GM12878 (cell line): ENCODE measurements around the gene SERINC5. TPM values are rescaled to one million over a fixed set of nuclear protein-coding genes. Genes with fewer than 3 reads are reported as not detected.
"Not testable (repeated sequence)": the region's sequence is repeated elsewhere in the genome, so short reads cannot be mapped to it uniquely, and the experiment has no call there.

Source experiments
- ATAC-seq: fragments of 200-7000 bp; cut with Tn5 transposase; 3 replicates; pipeline ENCODE4 v1.9.1; 2020; ENCODE audit warnings: mild to moderate bottlenecking, moderate library complexity
- BruUV-seq: library from RNA; stranded (reverse); fragments of 400-500 nt; replicated peaks from 2 replicates; lab custom pipeline; 2021; lab: Mats Ljungman, UMichigan
- CTCF ChIA-PET: fragments of 300-600 bp; sonication (Branson Sonifier 250); formaldehyde crosslinking; extraction: SDS; loops from one replicate; lab custom pipeline; 2021; ENCODE audit warnings: inconsistent platforms; lab: Yijun Ruan, JAX
- POLR2A ChIA-PET: fragments of 350-600 bp; formaldehyde crosslinking; extraction: SDS; loops from one replicate; lab custom pipeline; 2021; ENCODE audit warnings: inconsistent platforms; lab: Charles Lee
- RAD21 ChIA-PET: fragments of 300-600 bp; sonication (Branson Sonifier 250); formaldehyde crosslinking; loops from one replicate; lab custom pipeline; 2023; ENCODE audit warnings: antibody characterized with exemption; ENCODE audit not compliant: unreplicated experiment; lab: Charles Lee
- SMC1A ChIA-PET: fragments of 300-600 bp; sonication (Branson Sonifier 250); formaldehyde crosslinking; loops from one replicate; lab custom pipeline; 2023; ENCODE audit not compliant: unreplicated experiment, uncharacterized antibody; lab: Charles Lee
- DNase-seq: peaks from one replicate; pipeline ENCODE4 v3.0.0-alpha.2; 2011; ENCODE audit warnings: low read depth, low spot score
- FAIRE-seq: peaks from 3 replicates; lab custom pipeline; 2011; peaks lifted over from hg19 to GRCh38; lab: Jason Lieb, UNC
- H2AFZ ChIP-seq: 2 replicates; pipeline ENCODE4 v1.6.0; 2011; ENCODE audit warnings: low read depth, low read length, control low read depth; ENCODE audit not compliant: control insufficient read depth
- H3K27ac ChIP-seq: 2 replicates; pipeline ENCODE4 v1.5.1; 2011; ENCODE audit warnings: control low read depth; ENCODE audit not compliant: control insufficient read depth, insufficient read depth
- H3K27me3 ChIP-seq, 2 experiments: replicated peaks in 1 of 2; 2 replicates each; pipeline versions ENCODE4 v1.6.0 to v1.6.1; 2011; ENCODE audit warnings: low read length in 1 of 2; ENCODE audit not compliant: control insufficient read depth in 2 of 2, insufficient read depth in 2 of 2
- H3K36me3 ChIP-seq, 2 experiments: 2 replicates each; pipeline ENCODE4 v1.5.1; 2011; ENCODE audit warnings: low read length in 1 of 2; ENCODE audit not compliant: control insufficient read depth in 2 of 2, insufficient read depth in 2 of 2
- H3K4me1 ChIP-seq: 2 replicates; pipeline ENCODE4 v1.6.1; 2011; ENCODE audit warnings: mild to moderate bottlenecking, low read length, moderate library complexity, mixed read lengths; ENCODE audit not compliant: control insufficient read depth, insufficient read depth
- H3K4me2 ChIP-seq: 2 replicates; pipeline ENCODE4 v1.6.0; 2011; ENCODE audit warnings: control low read depth; ENCODE audit not compliant: control insufficient read depth, insufficient read depth
- H3K4me3 ChIP-seq: fragments of 200-600 bp; sonication (generic); 2 replicates; pipeline ENCODE4 v1.5.1; 2016
- H3K79me2 ChIP-seq: 2 replicates; pipeline ENCODE4 v1.6.0; 2011; ENCODE audit warnings: low read length; ENCODE audit not compliant: control insufficient read depth, insufficient read depth
- H3K9ac ChIP-seq: 2 replicates; pipeline ENCODE4 v1.8.0; 2011; ENCODE audit warnings: low read length, control low read depth, mixed read lengths; ENCODE audit not compliant: control insufficient read depth, insufficient read depth
- H3K9me3 ChIP-seq: replicated peaks from 3 replicates; pipeline ENCODE4 v1.5.1; 2011; ENCODE audit warnings: mild to moderate bottlenecking, low read length; ENCODE audit not compliant: control insufficient read depth, insufficient read depth
- H4K20me1 ChIP-seq: 2 replicates; pipeline ENCODE4 v1.6.0; 2011; ENCODE audit not compliant: control insufficient read depth, insufficient read depth
- HDAC6 ChIP-seq: fragments of 200-600 bp; sonication (generic); IDR thresholded peaks from one replicate; pipeline ENCODE4 v1.8.0; 2017; ENCODE audit warnings: antibody characterized with exemption; ENCODE audit not compliant: unreplicated experiment
- LARP7 ChIP-seq: fragments of 450-650 bp; IDR thresholded peaks from 2 replicates; pipeline ENCODE4 v1.6.1; 2017; ENCODE audit warnings: mild to moderate bottlenecking
- ZNF207 ChIP-seq: fragments of 450-650 bp; IDR thresholded peaks from 2 replicates; pipeline ENCODE4 v1.6.1; 2014; ENCODE audit warnings: antibody characterized with exemption, mild to moderate bottlenecking, borderline replicate concordance
- ZNF687 ChIP-seq: fragments of 450-650 bp; IDR thresholded peaks from 2 replicates; pipeline ENCODE4 v1.6.1; 2017; ENCODE audit warnings: mild to moderate bottlenecking, moderate library complexity
- WGBS: methylation state at CpG from one replicate; pipeline ENCODE4 v1.1.6; 2016; ENCODE audit warnings: low lambda C conversion rate; ENCODE audit not compliant: insufficient replicate concordance, insufficient coverage; ENCODE audit errors: missing lambda C conversion rate; 5-methylcytosine and 5-hydroxymethylcytosine counted together
- in situ Hi-C: fragments of 300-500 bp; cut with MboI; formaldehyde crosslinking; loops from 9 replicates; pipeline ENCODE4 v1.14.3; 2018; ENCODE audit warnings: mixed read lengths
- intact Hi-C: fragments of 100-400 bp; cut with micrococcal nuclease; formaldehyde crosslinking; loops from one replicate; pipeline ENCODE4 v1.14.2; 2022; ENCODE audit not compliant: unreplicated experiment
- polyA plus RNA-seq, 11 experiments: library from polyadenylated mRNA; depleted of rRNA in 4 of 11; unstranded in 6 of 11; stranded (reverse) in 5 of 11; fragments of >200 nt; fragmentation: Nextera tagmentation in 4 of 11; fragmentation: Illumina TruSeq in 1 of 11; extraction: Ambion mirVana in 4 of 11; extraction: Trizol in 1 of 11; gene quantifications; 1 replicate in 1 of 11; 2 replicates in 10 of 11; pipeline versions ENCODE4 v1.2.1 to v1.2.3, GENCODE V29; 2011 to 2016; ENCODE audit warnings: inconsistent platforms in 2 of 11, missing spikeins in 2 of 11, low read depth in 1 of 11
- total RNA-seq, 4 experiments: library from RNA; depleted of rRNA in 3 of 4; stranded (reverse); fragments of >200 nt in 3 of 4; fragmentation: Illumina TruSeq in 1 of 4; extraction: Trizol in 1 of 4; gene quantifications; 2 replicates each; pipeline versions ENCODE4 v1.2.1 to v1.2.3, GENCODE V29; 2013 to 2021
- TF ChIP-seq, protein P1 (sequence below): IDR thresholded peaks from 2 replicates; pipeline ENCODE4 v1.6.1; 2011; ENCODE audit warnings: borderline replicate concordance, low read depth, mild to moderate bottlenecking, moderate library complexity, mixed read lengths, low read length; ENCODE audit not compliant: insufficient read depth; ENCODE audit errors: extremely low read length

SERINC5 gene
- total and polyA plus RNA-seq, 10 of the 15 experiments (the other 5 are each of a cell fraction or from before 2014, with no cell fraction given) = 0.66 to 7.0 (median 2.8) TPM

DNA sequence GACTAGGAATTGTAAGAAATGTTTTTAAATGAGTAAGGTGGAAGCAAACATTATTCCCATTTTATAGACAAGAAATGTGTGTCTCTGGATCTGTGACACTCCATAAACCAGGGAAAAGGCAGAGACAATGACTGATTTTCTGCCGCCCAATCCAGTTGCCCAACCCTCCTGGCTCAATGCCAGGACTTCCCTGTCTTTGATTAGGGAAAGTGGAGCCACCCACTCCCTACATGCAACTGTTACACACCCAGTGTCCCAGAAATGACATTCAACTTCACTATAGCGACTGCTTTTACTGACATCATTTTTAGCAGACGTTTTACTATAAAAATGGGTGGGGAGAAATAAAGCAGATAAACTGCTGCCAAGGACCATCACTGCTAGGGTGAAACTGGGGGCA is 141.0 kb downstream of the SERINC5 start:
- H2AFZ ChIP-seq = no peak overlapping the region
- no peak overlapping the region for H3K4me2 ChIP-seq
- no peak overlapping the region for H3K9ac ChIP-seq
- H3K4me3 ChIP-seq = no peak overlapping the region
- RAD21 ChIA-PET = no interaction called here
- no peak for TF ChIP-seq ZNF207
- no peak for TF ChIP-seq HDAC6
- TF ChIP-seq, protein P1, sequence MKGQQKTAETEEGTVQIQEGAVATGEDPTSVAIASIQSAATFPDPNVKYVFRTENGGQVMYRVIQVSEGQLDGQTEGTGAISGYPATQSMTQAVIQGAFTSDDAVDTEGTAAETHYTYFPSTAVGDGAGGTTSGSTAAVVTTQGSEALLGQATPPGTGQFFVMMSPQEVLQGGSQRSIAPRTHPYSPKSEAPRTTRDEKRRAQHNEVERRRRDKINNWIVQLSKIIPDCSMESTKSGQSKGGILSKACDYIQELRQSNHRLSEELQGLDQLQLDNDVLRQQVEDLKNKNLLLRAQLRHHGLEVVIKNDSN = no peak
- no peak for TF ChIP-seq LARP7
- no peak for TF ChIP-seq ZNF687
- TF ChIP-seq, all 136 proteins: peak for 0
- 35% methylated on average over 3 of the region's 3 CpGs for WGBS
- ATAC-seq (no peak), DNase-seq (no peak), FAIRE-seq (no peak)
- Histone ChIP-seq H3K27me3 (no peaks in the 10 kb centered on the region), H3K27ac (no peak overlapping the region), H3K4me1 (peaks cover 8% of the 10 kb centered on the region), H4K20me1 (no peaks in the 10 kb centered on the region), H3K79me2 (no peaks in the 10 kb centered on the region), H3K9me3 (peaks cover 3% of the 10 kb centered on the region; the same call in 2 of the 3 replicates), H3K36me3 (no peaks in the 10 kb centered on the region)
- BruUV-seq = no TSS peak
- POLR2A ChIA-PET = no interaction called here
- intact Hi-C loops = no loop called here
- SMC1A ChIA-PET = interaction anchor here (1.5 kb wide), 1 partner anchor 17 kb away, joined by 3 read pairs; no protein-coding TSS in a partner anchor
- in situ Hi-C loops = no loop called here
- CTCF ChIA-PET = no interaction called here

- H2AFZ ChIP-seq, CTCF ChIA-PET, DNase-seq, POLR2A ChIA-PET, BruUV-seq, H3K9ac ChIP-seq, in situ Hi-C loops, RAD21 ChIA-PET, H3K36me3 ChIP-seq, intact Hi-C loops, ATAC-seq, H3K9me3 ChIP-seq, FAIRE-seq, H4K20me1 ChIP-seq, SMC1A ChIA-PET, H3K4me3 ChIP-seq, H3K79me2 ChIP-seq, H3K27ac ChIP-seq, H3K4me2 ChIP-seq, H3K27me3 ChIP-seq: not testable (repeated sequence)
- WGBS = 77% methylated on average over 5 of the region's 5 CpGs
- peaks cover 11% of the 10 kb centered on the region for H3K4me1 ChIP-seq
These were observed 144.4 kb downstream of the SERINC5 start for GRCh38 chr5:80111376-80111990.
